HEK293T (cell line): ENCODE results near the gene TGFBR1.

Experiments
- CTCF ChIA-PET: fragments of 350-600 bp; formaldehyde crosslinking; extraction: SDS; loops from one replicate; lab custom pipeline; 2021; ENCODE audit warnings: antibody characterized with exemption, inconsistent platforms; lab: Yijun Ruan, JAX
- POLR2A ChIA-PET: fragments of 350-600 bp; formaldehyde crosslinking; extraction: SDS; loops from one replicate; lab custom pipeline; 2020; ENCODE audit warnings: antibody characterized with exemption, inconsistent platforms; lab: Yijun Ruan, JAX
- DNase-seq: peaks from one replicate; pipeline ENCODE4 v3.0.0; 2012; ENCODE audit warnings: mixed read lengths; ENCODE audit errors: extremely low spot score
- ARNT ChIP-seq: fragments of 450-650 bp; IDR thresholded peaks from 2 replicates; pipeline ENCODE4 v1.6.1; 2017; ENCODE audit warnings: mild to moderate bottlenecking
- BHLHE40 ChIP-seq: fragments of 450-650 bp; IDR thresholded peaks from 2 replicates; pipeline ENCODE4 v1.6.1; 2016; ENCODE audit warnings: mild to moderate bottlenecking, moderate library complexity, borderline replicate concordance
- CTBP1 ChIP-seq: fragments of 450-650 bp; IDR thresholded peaks from 2 replicates; pipeline ENCODE4 v1.6.1; 2016; ENCODE audit warnings: borderline replicate concordance
- ELF4 ChIP-seq: fragments of 450-650 bp; IDR thresholded peaks from 2 replicates; pipeline ENCODE4 v1.6.1; 2017; ENCODE audit warnings: antibody characterized with exemption
- FOXA1 ChIP-seq: fragments of 450-650 bp; IDR thresholded peaks from 2 replicates; pipeline ENCODE4 v1.6.1; 2016; ENCODE audit warnings: mild to moderate bottlenecking
- FOXK2 ChIP-seq: fragments of 450-650 bp; IDR thresholded peaks from 2 replicates; pipeline ENCODE4 v1.6.1; 2016; ENCODE audit warnings: mild to moderate bottlenecking
- FOXM1 ChIP-seq: fragments of 450-650 bp; IDR thresholded peaks from 2 replicates; pipeline ENCODE4 v1.6.1; 2017; ENCODE audit warnings: mild to moderate bottlenecking, borderline replicate concordance
- HDGF ChIP-seq: fragments of 450-650 bp; IDR thresholded peaks from 2 replicates; pipeline ENCODE4 v1.6.1; 2017; ENCODE audit warnings: antibody characterized with exemption, borderline replicate concordance
- L3MBTL2 ChIP-seq: fragments of 450-650 bp; conservative IDR thresholded peaks from 2 replicates; pipeline ENCODE4 v1.6.1; 2016; ENCODE audit warnings: mild to moderate bottlenecking
- LEF1 ChIP-seq: fragments of 450-650 bp; IDR thresholded peaks from 2 replicates; pipeline ENCODE4 v1.6.1; 2017; ENCODE audit warnings: mild to moderate bottlenecking, borderline replicate concordance
- NFRKB ChIP-seq: fragments of 450-650 bp; IDR thresholded peaks from 2 replicates; pipeline ENCODE4 v1.6.1; 2016; ENCODE audit warnings: mild to moderate bottlenecking, moderate library complexity
- PKNOX1 ChIP-seq: fragments of 450-650 bp; IDR thresholded peaks from 2 replicates; pipeline ENCODE4 v1.6.1; 2016
- SP1 ChIP-seq: fragments of 450-650 bp; IDR thresholded peaks from 2 replicates; pipeline ENCODE4 v1.6.1; 2017
- SUZ12 ChIP-seq: fragments of 450-650 bp; IDR thresholded peaks from 2 replicates; pipeline ENCODE4 v1.6.1; 2016; ENCODE audit warnings: mild to moderate bottlenecking
- TARDBP ChIP-seq: fragments of 450-650 bp; IDR thresholded peaks from 2 replicates; pipeline ENCODE4 v1.6.1; 2016
- ZNF384 ChIP-seq: fragments of 450-650 bp; IDR thresholded peaks from 2 replicates; pipeline ENCODE4 v1.6.1; 2016

TGFBR1 gene

GRCh38 chr9:99070681-99071080, 34.2 kb upstream of the TGFBR1 start:
- DNase-seq = no peak
- CTCF ChIA-PET = no interaction called here
- POLR2A ChIA-PET = no interaction called here
- no peak for TF ChIP-seq ARNT
- no peak for TF ChIP-seq PKNOX1
- no peak for TF ChIP-seq BHLHE40
- no peak for TF ChIP-seq SUZ12
- no peak for TF ChIP-seq ZNF384
- no peak for TF ChIP-seq SP1
- no peak for TF ChIP-seq HDGF
- TF ChIP-seq CTBP1 = no peak
- TF ChIP-seq L3MBTL2 = no peak
- TF ChIP-seq FOXM1 = no peak
- TF ChIP-seq TARDBP = no peak
- no peak for TF ChIP-seq FOXK2
- no peak for TF ChIP-seq NFRKB

GRCh38 chr9:99071313-99072039, 33.4 kb upstream of the TGFBR1 start:
- DNase-seq = no peak
- ChIA-PET CTCF (no interaction called here), POLR2A (no interaction called here)
- TF ChIP-seq PKNOX1 = no peak
- TF ChIP-seq FOXM1 = no peak
- no peak for TF ChIP-seq CTBP1
- TF ChIP-seq NFRKB = no peak
- no peak for TF ChIP-seq TARDBP
- TF ChIP-seq HDGF = no peak
- TF ChIP-seq LEF1 = no peak
- no peak for TF ChIP-seq ELF4
- no peak for TF ChIP-seq BHLHE40
- TF ChIP-seq ZNF384 = no peak
- no peak for TF ChIP-seq FOXK2
- no peak for TF ChIP-seq SP1
- TF ChIP-seq L3MBTL2 = no peak
- no peak for TF ChIP-seq SUZ12
- TF ChIP-seq FOXA1 = no peak

- no peak for TF ChIP-seq FOXK2
- TF ChIP-seq TARDBP = no peak
- TF ChIP-seq LEF1 = no peak
- no peak for TF ChIP-seq BHLHE40
- TF ChIP-seq SUZ12 = no peak
- TF ChIP-seq ARNT = no peak
- no peak for TF ChIP-seq HDGF
- no peak for TF ChIP-seq ELF4
- TF ChIP-seq SP1 = no peak
- no peak for TF ChIP-seq NFRKB
- TF ChIP-seq CTBP1 = no peak
- no peak for TF ChIP-seq FOXM1
- ChIA-PET POLR2A (no interaction called here), CTCF (no interaction called here)
- no peak for DNase-seq
These were observed 32.9 kb upstream of the TGFBR1 start for GRCh38 chr9:99072040-99072394.

- ChIA-PET CTCF (no interaction called here), POLR2A (no interaction called here)
- TF ChIP-seq ZNF384 (no peak), FOXK2 (no peak), PKNOX1 (no peak), SUZ12 (no peak), ARNT (no peak), BHLHE40 (no peak), HDGF (no peak), NFRKB (no peak)
- no peak for DNase-seq
These were observed 31.6 kb upstream of the TGFBR1 start for GRCh38 chr9:99073347-99073746.

- POLR2A ChIA-PET = no interaction called here
- CTCF ChIA-PET = no interaction called here
- DNase-seq = no peak
- no peak for TF ChIP-seq SP1
- no peak for TF ChIP-seq ZNF384
- no peak for TF ChIP-seq ELF4
- no peak for TF ChIP-seq SUZ12
- TF ChIP-seq BHLHE40 = no peak
- TF ChIP-seq TARDBP = no peak
- no peak for TF ChIP-seq CTBP1
- TF ChIP-seq FOXM1 = no peak
- no peak for TF ChIP-seq LEF1
- TF ChIP-seq HDGF = no peak
- no peak for TF ChIP-seq FOXK2
- no peak for TF ChIP-seq PKNOX1
- no peak for TF ChIP-seq L3MBTL2
- no peak for TF ChIP-seq FOXA1
These were observed 30.7 kb upstream of the TGFBR1 start for GRCh38 chr9:99073985-99074901.
